Measurements from ENCODE around the gene RIMBP3B. TPM values are rescaled to one million over a fixed set of nuclear protein-coding genes. Genes with fewer than 3 reads are reported as not detected.
"Not testable (repeated sequence)": the region's sequence is repeated elsewhere in the genome, so short reads cannot be mapped to it uniquely, and the experiment has no call there.

Gene RIMBP3B
- total RNA-seq, 1 donor from 2014 or later = 0.51 TPM

DNA sequence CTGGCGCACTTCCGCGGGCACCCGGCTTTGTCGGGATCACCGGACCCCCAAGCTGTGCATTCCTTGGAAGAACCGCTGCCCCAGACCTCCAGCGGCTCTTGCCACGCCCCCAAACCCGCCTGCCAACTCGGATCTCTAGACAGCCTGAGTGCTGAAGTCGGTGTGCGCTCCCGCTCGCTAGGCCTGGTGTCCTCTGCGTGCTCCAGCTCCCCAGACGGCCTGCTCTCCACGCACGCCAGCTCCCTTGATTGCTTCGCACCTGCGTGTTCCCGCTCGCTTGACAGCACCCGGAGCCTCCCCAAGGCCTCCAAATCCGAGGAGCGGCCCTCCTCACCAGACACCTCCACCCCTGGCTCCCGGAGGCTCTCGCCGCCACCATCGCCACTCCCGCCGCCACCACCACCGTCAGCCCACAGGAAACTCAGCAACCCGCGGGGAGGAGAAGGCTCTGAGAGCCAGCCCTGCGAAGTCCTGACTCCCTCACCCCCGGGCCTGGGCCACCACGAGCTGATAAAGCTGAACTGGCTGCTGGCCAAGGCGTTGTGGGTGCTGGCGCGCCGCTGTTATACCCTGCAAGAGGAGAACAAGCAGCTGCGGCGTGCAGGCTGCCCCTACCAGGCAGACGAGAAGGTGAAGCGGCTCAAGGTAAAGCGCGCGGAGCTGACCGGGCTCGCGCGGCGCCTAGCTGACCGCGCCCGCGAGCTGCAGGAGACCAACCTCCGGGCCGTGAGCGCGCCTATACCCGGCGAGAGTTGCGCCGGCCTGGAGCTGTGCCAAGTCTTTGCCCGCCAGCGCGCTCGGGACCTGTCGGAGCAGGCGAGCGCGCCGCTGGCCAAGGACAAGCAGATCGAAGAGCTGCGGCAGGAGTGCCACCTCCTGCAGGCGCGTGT is 1.2 kb downstream of the RIMBP3B start:
- not testable (repeated sequence) for H3K27me3 Mint-ChIP-seq (ENCODE audit: unreplicated experiment); DNase-seq (ENCODE audit: low spot score); H3K36me3 Mint-ChIP-seq (ENCODE audit: low read depth, unreplicated experiment); H3K4me3 Mint-ChIP-seq (ENCODE audit: unreplicated experiment); H3K27ac Mint-ChIP-seq (ENCODE audit: unreplicated experiment); H3K4me1 Mint-ChIP-seq (ENCODE audit: unreplicated experiment); H3K9me3 Mint-ChIP-seq (ENCODE audit: unreplicated experiment)

DNA sequence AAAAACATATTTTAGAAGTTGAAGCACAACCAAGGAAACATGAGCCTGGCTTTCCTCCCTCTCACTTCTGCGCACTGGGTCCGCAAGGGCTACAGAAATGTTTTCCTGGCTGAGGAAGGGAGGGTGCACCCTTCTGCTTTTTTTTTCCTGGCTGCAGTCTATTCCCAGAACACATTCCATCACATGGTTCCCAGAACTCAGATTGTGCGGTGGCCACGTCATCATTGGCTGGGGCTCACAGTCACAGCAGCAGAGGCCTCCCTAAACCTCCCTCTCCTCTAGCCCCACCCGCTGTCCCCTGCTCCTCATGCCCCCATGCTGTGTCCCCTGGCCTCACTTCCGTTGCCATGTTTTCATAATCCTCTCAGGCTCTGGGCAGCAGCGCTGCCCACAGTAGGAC is 5.9 kb downstream of the RIMBP3B start:
- not testable (repeated sequence) for H3K27ac Mint-ChIP-seq (ENCODE audit: unreplicated experiment); DNase-seq (ENCODE audit: low spot score); H3K36me3 Mint-ChIP-seq (ENCODE audit: low read depth, unreplicated experiment); H3K9me3 Mint-ChIP-seq (ENCODE audit: unreplicated experiment); H3K4me1 Mint-ChIP-seq (ENCODE audit: unreplicated experiment); H3K4me3 Mint-ChIP-seq (ENCODE audit: unreplicated experiment); H3K27me3 Mint-ChIP-seq (ENCODE audit: unreplicated experiment)

DNA sequence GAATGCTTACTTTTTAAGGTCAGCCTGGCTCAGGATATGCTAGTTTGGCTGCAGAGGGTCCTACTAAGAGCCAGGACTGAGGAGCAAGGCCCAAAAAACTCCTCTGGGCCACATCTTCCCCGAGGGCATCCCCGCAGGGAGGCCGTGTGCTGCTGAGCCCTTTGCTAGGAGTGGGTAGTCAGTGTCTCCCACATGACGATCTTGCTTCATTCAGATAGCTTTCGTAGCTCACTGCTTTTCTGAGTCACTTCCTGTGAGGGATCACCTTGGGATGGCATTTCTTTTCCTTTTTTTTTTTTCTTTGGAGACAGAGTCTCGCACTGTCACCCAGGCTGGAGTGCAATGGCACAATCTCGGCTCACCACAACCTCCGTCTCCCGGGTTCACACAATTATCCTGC is 6.5 kb downstream of the RIMBP3B start:
- not testable (repeated sequence) for H3K4me3 Mint-ChIP-seq (ENCODE audit: unreplicated experiment); H3K27me3 Mint-ChIP-seq (ENCODE audit: unreplicated experiment); H3K4me1 Mint-ChIP-seq (ENCODE audit: unreplicated experiment); H3K9me3 Mint-ChIP-seq (ENCODE audit: unreplicated experiment); DNase-seq (ENCODE audit: low spot score); H3K36me3 Mint-ChIP-seq (ENCODE audit: low read depth, unreplicated experiment); H3K27ac Mint-ChIP-seq (ENCODE audit: unreplicated experiment)

DNA sequence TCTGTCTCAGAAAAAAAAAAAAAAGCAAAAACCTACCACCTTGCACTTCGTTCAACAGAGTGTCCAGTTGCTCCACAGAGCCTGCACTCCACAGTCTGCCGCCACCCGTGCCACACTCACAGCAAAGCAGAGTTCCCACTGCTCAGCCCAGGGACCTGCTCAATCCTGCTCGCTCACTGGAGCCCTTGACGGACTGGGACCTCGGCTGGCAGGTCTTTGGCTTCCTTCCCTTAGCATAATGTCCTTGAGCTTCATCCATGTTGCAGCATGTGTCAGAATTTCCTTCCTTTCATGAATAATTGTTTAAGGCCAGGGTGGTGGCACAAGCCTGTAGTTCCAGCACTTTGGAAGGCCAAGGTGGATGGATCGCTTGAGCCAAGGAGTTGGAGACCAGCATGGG is 11.1 kb downstream of the RIMBP3B start:
- H3K27ac Mint-ChIP-seq (ENCODE audit: unreplicated experiment); DNase-seq (ENCODE audit: low spot score): not testable (repeated sequence)

GRCh38 chr22:21401197-21401969 is 17.8 kb downstream of the RIMBP3B start:
- H3K4me3 Mint-ChIP-seq (ENCODE audit: unreplicated experiment); H3K4me1 Mint-ChIP-seq (ENCODE audit: unreplicated experiment); H3K9me3 Mint-ChIP-seq (ENCODE audit: unreplicated experiment); DNase-seq (ENCODE audit: low spot score); H3K27me3 Mint-ChIP-seq (ENCODE audit: unreplicated experiment); H3K36me3 Mint-ChIP-seq (ENCODE audit: low read depth, unreplicated experiment); H3K27ac Mint-ChIP-seq (ENCODE audit: unreplicated experiment): not testable (repeated sequence)

More for the DNA sequence above, 11.1 kb downstream of the RIMBP3B start:
- not testable (repeated sequence) for H3K9me3 Mint-ChIP-seq (ENCODE audit: unreplicated experiment); H3K27me3 Mint-ChIP-seq (ENCODE audit: unreplicated experiment); H3K36me3 Mint-ChIP-seq (ENCODE audit: low read depth, unreplicated experiment); H3K4me1 Mint-ChIP-seq (ENCODE audit: unreplicated experiment); H3K4me3 Mint-ChIP-seq (ENCODE audit: unreplicated experiment)

DNA sequence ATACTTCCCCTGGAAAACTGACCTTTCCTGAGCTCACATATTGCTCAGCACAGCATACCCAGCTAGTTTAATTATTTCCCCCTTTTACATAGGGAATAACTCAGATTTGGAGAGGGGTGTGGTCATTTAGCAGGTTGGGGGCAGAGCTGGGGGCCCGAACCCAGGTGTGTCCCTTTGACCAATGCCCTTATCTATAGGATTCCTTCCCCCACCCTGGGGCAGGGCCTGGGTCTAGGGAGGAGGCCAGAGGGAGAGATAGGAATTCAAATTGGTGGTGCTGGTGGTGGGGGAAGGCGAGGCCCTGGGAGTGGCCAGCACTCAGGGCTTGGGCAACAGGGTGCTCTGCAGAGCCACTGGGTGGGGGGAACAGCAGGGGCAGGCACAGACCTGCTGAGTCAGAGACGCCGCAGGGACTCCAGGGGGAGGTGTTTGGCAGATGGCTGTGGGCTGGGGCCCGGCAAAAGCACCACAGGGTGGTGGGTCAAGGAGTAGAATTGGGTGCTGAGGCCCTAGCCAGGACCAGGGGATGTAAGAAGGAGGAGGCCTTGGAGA is 19.3 kb downstream of the RIMBP3B start:
- not testable (repeated sequence) for H3K27ac Mint-ChIP-seq (ENCODE audit: unreplicated experiment); H3K36me3 Mint-ChIP-seq (ENCODE audit: low read depth, unreplicated experiment); H3K4me1 Mint-ChIP-seq (ENCODE audit: unreplicated experiment); H3K4me3 Mint-ChIP-seq (ENCODE audit: unreplicated experiment); H3K27me3 Mint-ChIP-seq (ENCODE audit: unreplicated experiment); H3K9me3 Mint-ChIP-seq (ENCODE audit: unreplicated experiment); DNase-seq (ENCODE audit: low spot score)

DNA sequence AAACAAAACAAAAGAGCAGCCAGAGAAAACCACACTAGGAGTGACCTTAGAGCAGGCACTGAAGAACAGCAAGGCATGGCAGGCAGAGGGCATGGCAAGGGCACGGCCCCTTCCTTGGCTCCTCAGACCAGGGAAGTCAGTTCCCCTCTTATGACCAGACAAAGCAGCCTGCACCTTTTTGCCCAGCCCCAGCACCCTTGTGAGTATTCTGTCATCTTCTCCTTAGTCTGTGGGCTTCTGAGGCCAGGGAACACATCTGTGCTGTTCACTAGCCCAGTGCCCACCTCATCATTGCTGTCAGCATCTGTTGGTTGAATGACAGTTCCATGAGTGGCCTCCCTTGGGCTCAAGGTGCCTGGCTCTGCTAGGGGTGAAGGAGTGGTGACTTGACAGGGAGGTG is 23.6 kb downstream of the RIMBP3B start:
- H3K27ac Mint-ChIP-seq (ENCODE audit: unreplicated experiment); H3K4me1 Mint-ChIP-seq (ENCODE audit: unreplicated experiment); H3K4me3 Mint-ChIP-seq (ENCODE audit: unreplicated experiment); H3K9me3 Mint-ChIP-seq (ENCODE audit: unreplicated experiment); H3K27me3 Mint-ChIP-seq (ENCODE audit: unreplicated experiment); H3K36me3 Mint-ChIP-seq (ENCODE audit: low read depth, unreplicated experiment); DNase-seq (ENCODE audit: low spot score): not testable (repeated sequence)

DNA sequence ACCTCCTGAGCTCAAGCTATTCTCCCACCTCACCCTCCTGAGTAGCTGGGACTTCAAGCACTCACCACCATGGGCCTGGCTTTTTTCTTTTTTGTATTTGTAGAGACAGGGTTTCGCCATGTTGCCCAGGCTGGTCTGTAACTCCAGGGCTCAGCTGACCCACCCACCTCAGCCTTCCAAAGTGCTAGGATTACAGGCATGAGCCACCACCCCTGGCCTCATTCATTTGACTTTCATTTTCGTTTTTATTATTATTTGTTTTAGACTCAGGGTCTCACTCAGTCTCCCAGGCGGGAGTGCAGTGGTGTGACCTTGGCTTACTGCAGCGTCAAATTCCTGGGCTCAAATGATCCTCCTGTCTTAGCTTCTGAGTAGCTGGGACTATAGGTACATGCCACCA is 24.2 kb downstream of the RIMBP3B start:
- H3K9me3 Mint-ChIP-seq (ENCODE audit: unreplicated experiment); H3K4me3 Mint-ChIP-seq (ENCODE audit: unreplicated experiment); H3K4me1 Mint-ChIP-seq (ENCODE audit: unreplicated experiment); DNase-seq (ENCODE audit: low spot score); H3K27ac Mint-ChIP-seq (ENCODE audit: unreplicated experiment); H3K36me3 Mint-ChIP-seq (ENCODE audit: low read depth, unreplicated experiment); H3K27me3 Mint-ChIP-seq (ENCODE audit: unreplicated experiment): not testable (repeated sequence)

DNA sequence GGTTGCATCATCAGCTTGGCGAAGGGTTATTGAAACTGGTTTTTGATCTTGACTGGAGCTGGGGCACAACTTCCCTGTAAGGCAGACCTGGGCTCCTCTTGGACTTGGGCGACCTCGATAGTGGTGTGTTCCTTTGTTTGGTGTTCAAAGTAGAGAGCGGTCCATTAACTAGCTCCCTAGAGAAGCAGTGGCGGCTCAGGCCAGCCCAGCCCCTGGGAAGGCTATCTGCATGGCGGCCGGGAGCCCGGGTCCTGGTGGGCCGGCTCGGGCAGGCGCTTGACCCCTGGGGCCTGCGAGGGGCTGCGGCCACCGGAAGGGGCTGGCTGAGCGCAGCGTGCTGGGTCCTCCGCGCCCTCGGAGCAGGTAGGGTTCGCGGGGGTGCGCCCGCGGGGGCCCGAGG is 32.8 kb downstream of the RIMBP3B start:
- H3K9me3 Mint-ChIP-seq (ENCODE audit: unreplicated experiment); H3K27me3 Mint-ChIP-seq (ENCODE audit: unreplicated experiment); H3K27ac Mint-ChIP-seq (ENCODE audit: unreplicated experiment); DNase-seq (ENCODE audit: low spot score); H3K4me3 Mint-ChIP-seq (ENCODE audit: unreplicated experiment); H3K4me1 Mint-ChIP-seq (ENCODE audit: unreplicated experiment); H3K36me3 Mint-ChIP-seq (ENCODE audit: low read depth, unreplicated experiment): not testable (repeated sequence)

DNA sequence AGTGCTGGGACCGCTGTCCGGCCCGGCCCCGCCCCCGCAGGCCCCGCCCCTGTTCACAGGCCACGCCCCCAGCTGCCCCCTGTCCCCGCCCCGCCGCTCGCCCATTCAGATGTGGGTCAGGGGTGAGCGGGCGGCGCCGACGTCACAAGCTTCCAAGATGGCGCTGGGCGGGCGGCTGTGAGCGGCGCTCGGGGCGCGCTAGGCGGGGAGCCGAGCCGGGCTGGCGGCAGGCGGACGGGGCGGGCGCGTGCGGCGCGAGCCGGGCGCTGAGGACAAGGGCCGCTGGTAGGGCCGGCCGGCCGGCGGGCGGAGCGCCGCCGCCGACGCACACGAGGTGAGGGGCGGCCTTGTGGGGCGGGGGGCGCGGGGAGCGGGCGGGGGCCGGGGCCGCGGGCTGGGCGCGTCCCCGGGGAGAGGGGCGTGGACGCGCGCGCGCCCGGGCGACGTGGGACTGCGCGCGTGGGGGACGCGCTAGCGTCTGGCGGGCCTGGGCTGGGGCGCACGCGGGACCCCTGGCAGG is 33.7 kb downstream of the RIMBP3B start, which contains the start of gene HIC2:
Gene HIC2, plus strand, starts transcription at position 145 of the 520 bp plus-strand sequence. CDS start 25,461 bp downstream, outside the sequence.
- not testable (repeated sequence) for H3K27me3 Mint-ChIP-seq (ENCODE audit: unreplicated experiment); H3K27ac Mint-ChIP-seq (ENCODE audit: unreplicated experiment); H3K4me3 Mint-ChIP-seq (ENCODE audit: unreplicated experiment); H3K36me3 Mint-ChIP-seq (ENCODE audit: low read depth, unreplicated experiment); DNase-seq (ENCODE audit: low spot score); H3K4me1 Mint-ChIP-seq (ENCODE audit: unreplicated experiment); H3K9me3 Mint-ChIP-seq (ENCODE audit: unreplicated experiment)

DNA sequence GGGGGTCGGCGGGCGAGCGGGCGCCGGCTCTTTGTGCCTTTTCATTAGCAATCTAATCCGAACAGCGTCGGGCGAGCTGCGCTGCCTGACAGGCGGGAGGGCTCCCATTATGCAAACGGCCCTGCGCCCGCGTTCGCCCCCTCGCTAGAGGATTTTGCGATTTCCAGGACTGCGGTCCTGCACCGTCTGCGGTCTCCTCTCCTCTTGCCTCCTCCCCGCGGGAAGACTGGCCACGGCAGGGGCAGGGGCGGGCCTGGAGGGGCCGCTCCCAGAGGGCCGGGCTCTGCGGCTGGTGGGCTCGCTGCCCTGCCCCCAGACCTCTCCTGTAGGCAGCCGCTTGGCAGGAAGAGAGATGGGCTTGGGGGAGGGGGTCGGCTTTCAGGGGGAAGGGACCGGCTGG is 34.3 kb downstream of the RIMBP3B start:
- not testable (repeated sequence) for H3K27me3 Mint-ChIP-seq (ENCODE audit: unreplicated experiment); H3K36me3 Mint-ChIP-seq (ENCODE audit: low read depth, unreplicated experiment); H3K9me3 Mint-ChIP-seq (ENCODE audit: unreplicated experiment); H3K4me3 Mint-ChIP-seq (ENCODE audit: unreplicated experiment); H3K4me1 Mint-ChIP-seq (ENCODE audit: unreplicated experiment); H3K27ac Mint-ChIP-seq (ENCODE audit: unreplicated experiment)
- DNase-seq (ENCODE audit: low spot score) = peak; percentile 46

Data from endothelial cell (in vitro differentiated cells).